Activated CD4-positive, alpha-beta T cell treated with anti-CD3 and anti-CD28 coated beads, Interleukin-10, Interleukin-2, amounts not matched to agents 100 ng/mL and 50 ng/mL, durations not matched to agents 16 hours and 8 hours (primary cell): ENCODE results near the gene RHOC.
"Not testable (repeated sequence)": the region's sequence is repeated elsewhere in the genome, so short reads cannot be mapped to it uniquely, and the experiment has no call there.

Experiments used
- DNase-seq: peaks from one replicate; pipeline ENCODE4 v3.0.0-alpha.2; 2020

RHOC gene

GRCh38 chr1:112706505-112707220 lies at the start of gene RHOC:
RHOC (minus strand) TSS chr1:112707127; CDS start chr1:112703799, 3,328 bp downstream.
- DNase-seq, result peak; percentile 56

DNA sequence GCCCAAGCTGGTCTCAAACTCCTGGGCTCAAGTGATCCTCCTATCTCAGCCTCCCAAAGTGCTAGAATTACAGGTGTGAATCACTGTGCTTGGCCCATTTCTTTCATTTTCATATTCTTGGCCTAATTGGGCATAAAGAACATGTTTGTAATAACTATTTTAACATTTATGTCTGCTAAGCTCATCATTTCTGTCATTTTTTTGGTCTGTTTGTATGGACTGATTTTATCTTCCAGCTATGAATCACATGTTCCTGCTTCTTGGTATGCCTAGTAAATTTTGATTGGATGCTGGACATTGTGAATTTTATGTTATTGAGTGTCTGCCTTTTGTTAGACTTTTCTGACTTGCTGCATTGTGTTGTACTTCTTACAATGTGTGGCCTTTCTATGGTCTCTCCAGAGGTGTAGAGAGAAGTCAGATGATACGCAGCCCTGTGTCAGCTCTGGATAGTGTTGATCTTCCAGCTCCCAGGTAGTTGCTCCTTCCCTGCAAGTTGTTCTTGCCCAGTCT lies 47.2 kb upstream of the RHOC start:
- no peak for DNase-seq

- no peak for DNase-seq
Measured at GRCh38 chr1:112748396-112748795, 41.5 kb upstream of the RHOC start.

DNA sequence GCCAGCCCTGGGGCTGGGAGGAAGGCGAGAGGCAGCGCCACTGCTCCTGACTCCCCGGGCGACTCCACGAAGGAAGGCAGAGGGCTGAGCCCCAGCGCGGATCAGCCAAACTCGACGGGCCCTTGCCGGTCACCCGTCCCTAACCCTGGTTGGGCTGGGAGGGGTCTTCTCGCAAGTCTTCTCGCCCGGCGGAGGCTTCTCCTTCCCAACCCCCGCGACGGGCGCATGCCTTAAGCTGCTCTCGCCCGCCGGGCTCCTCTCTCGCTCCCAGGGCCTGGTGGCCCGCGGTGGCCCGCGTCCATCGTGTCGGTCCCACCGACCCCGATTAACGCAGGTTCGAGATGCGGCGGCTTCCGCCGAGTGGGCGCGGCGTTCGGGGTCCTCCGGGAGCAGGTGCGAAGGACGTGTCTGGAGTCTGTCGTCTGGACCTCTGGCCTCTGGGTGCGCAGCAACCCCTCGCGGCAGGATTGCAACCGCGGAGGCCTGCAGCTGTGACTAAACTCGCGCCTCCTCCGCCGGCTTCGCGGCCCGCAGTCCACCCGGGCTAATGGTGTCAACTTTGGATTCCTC lies 37.2 kb upstream of the RHOC start:
- no peak for DNase-seq

- no peak for DNase-seq
Measured at GRCh38 chr1:112743174-112744008, 36.5 kb upstream of the RHOC start.

DNA sequence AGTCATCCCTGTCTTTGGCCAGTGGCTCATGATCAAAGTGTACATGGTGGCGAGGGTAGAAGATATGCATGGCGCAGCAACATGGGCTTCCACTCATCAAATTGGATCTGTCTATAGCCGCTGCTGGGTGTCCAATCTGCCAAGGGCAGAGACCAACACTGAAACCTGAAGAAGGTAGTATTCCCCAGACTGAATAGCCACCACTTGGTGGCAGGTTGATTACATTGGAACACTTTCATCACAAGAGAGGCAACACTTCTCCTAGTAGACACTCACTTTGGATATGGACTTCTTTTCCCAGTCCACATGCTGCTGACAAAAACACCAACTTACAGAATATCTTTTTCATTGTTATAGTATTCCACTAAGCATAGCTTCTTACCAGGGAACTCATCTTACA lies 30.6 kb upstream of the RHOC start:
- DNase-seq, result no peak

DNA sequence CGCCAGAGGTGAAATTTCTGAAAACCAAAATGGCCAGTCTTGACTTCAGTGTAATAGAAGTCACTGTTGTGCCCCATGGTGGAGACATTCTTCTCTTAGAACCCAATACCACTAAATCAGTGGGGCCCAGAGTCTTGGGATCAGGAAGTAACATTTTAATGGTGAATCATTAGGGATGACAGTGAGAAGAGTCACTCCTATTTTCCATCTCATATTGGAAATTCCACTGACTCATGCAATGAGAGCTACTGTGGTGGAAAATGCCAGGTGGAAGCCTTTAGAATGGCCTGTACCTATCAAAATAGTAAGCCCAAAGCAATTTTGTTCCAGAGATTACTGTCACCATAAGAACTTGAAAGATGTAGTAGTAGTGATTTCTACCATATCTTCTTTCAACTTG lies 28.8 kb upstream of the RHOC start:
- no peak for DNase-seq

GRCh38 chr1:112731451-112731850 lies 24.5 kb upstream of the RHOC start:
- no peak for DNase-seq

GRCh38 chr1:112729909-112730308 lies 23.0 kb upstream of the RHOC start:
- no peak for DNase-seq

- DNase-seq, result not testable (repeated sequence)
Measured at GRCh38 chr1:112729011-112729410, 22.1 kb upstream of the RHOC start.

- not testable (repeated sequence) for DNase-seq
Measured at GRCh38 chr1:112728306-112728971, 21.5 kb upstream of the RHOC start.

DNA sequence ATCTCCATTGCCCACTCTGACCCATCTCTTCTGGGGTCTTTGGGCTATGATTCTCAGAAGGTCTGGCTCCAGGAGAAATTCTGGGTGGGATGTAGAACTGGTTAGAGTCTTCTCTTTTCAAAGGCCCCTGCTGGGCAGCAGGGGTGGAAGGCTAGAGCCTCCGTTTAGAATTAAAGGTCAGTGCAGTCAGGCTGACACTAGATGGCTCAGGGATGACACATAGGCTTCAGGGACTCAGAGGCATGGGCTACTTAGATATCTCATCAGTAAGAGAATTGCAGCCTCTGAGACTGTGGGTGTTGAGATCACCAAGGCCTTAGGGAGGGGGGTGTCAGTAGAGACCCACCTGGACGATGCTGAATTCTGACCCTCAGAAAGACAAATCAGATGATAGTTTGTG lies 20.8 kb upstream of the RHOC start:
- no peak for DNase-seq

DNA sequence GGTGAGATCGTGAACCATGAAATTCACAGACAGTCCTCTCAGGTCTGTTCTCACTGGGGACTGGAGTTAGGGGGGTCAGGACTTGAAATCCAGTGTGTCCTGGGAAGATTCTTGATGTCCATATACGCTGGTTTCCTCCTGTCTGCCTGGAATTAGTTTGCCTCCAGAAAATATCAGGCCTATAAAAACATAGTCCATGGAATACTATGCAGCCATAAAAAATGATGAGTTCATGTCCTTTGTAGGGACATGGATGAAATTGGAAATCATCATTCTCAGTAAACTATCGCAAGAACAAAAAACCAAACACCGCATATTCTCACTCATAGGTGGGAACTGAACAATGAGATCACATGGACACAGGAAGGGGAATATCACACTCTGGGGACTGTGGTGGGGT lies 17.3 kb upstream of the RHOC start:
- DNase-seq, result not testable (repeated sequence)

GRCh38 chr1:112723511-112723839 lies 16.5 kb upstream of the RHOC start:
- no peak for DNase-seq

DNA sequence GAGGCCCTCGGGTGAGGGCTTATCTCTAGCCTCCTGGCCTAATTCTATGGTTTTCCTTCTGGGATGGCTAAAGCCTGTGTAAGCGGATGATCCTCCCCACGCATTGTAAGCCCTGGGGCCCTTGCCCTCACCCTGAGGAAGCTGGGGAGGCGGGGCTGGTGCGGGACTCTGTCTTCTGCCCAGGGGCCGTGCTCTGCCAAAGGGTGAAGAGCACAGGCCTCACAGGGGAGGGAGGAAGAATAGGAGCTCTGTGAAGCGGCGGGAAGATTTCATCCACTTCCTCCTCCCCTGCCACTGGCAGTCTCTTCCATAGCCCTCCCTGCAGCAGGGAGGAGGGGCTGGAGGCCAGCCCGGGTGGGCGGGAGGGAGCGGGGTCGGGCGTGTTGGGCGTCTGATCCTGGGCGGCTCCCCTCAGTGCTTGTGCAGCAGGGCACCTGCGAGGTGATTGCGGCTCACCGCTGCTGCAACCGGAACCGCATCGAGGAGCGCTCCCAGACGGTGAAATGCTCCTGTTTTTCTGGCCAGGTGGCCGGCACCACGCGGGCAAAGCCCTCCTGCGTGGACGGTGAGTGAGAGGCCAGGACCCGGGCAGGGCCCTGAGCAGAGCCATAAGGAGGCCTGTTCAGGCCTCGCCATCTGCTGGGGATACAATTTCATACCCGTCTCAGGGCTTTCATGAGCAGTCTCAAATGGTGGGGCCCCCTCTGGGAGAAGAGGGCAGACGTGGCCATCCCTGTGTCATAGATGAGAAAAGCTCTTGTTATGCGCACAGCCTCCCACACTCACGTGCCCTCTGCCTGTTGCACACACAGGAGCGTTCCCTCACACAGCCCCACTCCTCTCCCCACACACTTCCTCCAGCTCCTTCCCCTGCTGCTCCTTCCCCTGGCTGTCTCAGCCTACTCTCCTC lies 15.9 kb upstream of the RHOC start:
- no peak for DNase-seq

- no peak for DNase-seq
Measured at GRCh38 chr1:112721966-112722524, 15.1 kb upstream of the RHOC start.

DNA sequence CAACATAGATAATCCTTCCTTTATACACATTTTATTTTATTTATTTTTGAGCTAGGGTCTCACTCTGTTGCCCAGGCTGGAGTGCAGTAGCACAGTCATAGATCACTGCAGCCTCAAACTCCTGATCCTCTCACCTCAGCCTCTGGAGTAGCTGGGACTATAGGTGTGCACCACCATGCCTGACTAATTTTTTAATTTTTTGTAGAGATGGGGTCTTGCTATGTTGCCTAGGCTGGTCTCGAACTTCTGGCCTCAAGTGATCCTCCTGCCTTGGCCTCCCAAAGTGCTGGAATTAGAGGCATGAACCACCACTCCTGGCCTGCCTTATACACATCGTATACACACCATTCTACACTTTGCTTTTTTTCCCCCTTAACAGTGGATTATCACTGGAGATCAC lies 14.4 kb upstream of the RHOC start:
- not testable (repeated sequence) for DNase-seq

DNA sequence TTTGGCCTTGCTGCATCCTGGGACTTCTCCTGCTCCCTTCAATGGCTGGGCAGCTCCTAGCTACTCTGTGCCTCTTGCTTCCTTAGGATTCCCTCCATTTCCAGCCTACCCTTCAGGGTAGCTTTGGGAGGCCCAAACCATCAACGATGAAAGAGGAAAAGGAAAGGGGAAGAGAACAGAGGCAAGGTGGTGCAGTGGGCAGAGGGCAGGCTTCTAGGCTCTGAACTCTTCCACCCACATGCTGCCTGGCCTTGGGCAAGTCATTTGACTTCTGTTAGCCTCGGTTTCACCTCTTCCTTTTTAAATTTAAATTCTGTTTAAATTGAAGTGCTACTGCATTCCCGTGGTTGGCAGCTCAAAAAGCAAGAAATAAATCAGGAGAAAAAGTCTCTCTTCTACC lies 13.9 kb upstream of the RHOC start:
- no peak for DNase-seq

DNA sequence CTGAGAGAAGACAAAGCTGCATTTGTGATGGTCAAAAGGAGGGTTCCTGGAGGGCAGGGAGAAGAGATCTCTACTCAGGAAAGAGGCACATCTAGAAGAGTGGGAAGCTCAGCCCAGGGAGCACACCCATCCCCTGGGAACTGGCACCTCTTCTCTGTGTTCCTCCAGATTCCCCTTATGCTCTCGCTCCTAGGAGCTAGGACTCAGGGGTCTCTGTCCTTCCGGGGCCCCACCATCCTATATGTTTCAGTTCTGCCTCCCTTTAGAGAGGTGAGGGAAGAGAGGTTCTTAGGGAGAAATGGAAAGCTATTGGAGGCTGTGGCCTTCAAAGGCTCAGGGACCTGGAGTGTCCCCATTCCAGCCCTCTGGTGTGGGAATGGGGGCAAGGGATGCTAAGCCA lies 12.8 kb upstream of the RHOC start:
- DNase-seq, result no peak

GRCh38 chr1:112718691-112719418 lies 11.9 kb upstream of the RHOC start:
- peak; percentile 79 for DNase-seq

DNA sequence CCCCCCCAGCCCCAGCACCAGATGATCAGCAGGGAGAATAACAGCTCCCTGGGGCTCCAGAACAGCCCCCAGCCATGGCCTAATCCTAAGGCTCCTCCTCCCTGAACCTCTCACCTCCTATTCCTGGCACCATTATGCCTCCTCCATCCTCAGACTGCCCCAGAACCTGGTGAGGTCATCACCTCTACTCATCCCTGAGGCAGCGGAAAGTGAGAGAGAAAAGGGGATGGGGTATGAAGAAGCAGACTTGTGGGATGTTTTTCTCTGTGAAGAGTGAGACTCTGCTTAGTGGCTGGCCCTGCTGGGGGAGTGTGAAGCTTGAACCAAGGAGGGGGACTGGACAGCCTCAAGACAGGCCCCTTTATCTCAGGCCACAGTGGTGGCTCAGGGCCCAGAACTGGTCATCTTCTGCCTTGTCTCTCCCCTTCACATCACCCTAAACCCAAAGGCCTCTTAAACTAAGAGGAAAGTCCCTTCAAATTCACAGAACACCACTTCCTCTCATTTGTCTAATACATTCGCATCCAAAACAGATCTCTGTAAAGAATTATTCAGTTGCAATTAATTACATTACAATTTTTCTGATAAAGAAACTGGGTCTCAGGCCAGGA lies 10.4 kb upstream of the RHOC start:
- no peak for DNase-seq
